ENCODE measurements around the gene NR2C2AP.

DNA sequence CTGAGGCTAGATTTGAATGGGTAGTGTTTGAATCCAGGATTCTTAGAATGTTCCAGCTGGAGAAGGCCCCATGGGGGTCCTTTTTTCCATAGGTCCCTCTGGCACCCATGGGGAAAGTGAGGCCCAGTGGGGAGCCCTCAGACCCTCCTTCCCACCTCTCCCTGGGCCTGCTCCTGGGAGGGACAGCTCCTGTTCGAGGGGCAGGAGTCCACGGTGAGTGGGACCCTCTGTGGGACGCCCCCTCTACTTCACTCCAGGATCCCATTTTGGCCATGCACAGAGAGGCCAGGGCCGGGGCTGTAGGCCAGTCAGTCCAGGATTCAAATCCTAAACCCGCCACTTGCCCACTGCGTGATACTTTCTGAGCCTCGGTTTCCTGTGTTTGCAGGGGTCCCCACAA, 40.7 kb downstream of the NR2C2AP start:
- TF ChIP-seq CTCF (IDR thresholded peaks at IDR 0.05) (no peak), POLR2AphosphoS5 (IDR thresholded peaks at IDR 0.05; ENCODE audit: low read depth, low read length) (no peak), TCF7L2 (IDR thresholded peaks at IDR 0.05; ENCODE audit: low read depth, low read length) (no peak)
